Heart left ventricle (tissue), 16 donors: ENCODE results near the gene MXD3. TPM values are rescaled to one million over a fixed set of nuclear protein-coding genes. Genes with fewer than 3 reads are reported as not detected.

Source experiments
- ATAC-seq, 4 donors: fragments of 200-7000 bp; cut with Tn5 transposase; one replicate each; pipeline ENCODE4 v1.9.1; 2020 to 2022; ENCODE audit warnings: moderate library complexity in 4 of 4, mild to moderate bottlenecking in 3 of 4, moderate number of reproducible peaks in 1 of 4
- DNase-seq, 5 donors: peaks; one replicate each; pipeline ENCODE4 v3.0.0-alpha.2; 2020
- H3K27ac ChIP-seq, 12 donors: fragments of 200-600 bp; sonication (generic) in 4 of 12; one replicate each; pipeline versions ENCODE4 v1.5.0 to v1.8.0; 2016 to 2022; ENCODE audit warnings: mild to moderate bottlenecking in 2 of 12
- H3K27me3 ChIP-seq, 9 donors: fragments of 200-600 bp; sonication (generic) in 2 of 9; one replicate each; pipeline versions ENCODE4 v1.5.1 to v1.8.0; 2016 to 2022; ENCODE audit warnings: mild to moderate bottlenecking in 3 of 9
- H3K36me3 ChIP-seq, 9 donors: fragments of 200-600 bp; sonication (generic) in 2 of 9; one replicate each; pipeline versions ENCODE4 v1.5.0 to v1.8.0; 2018 to 2022; ENCODE audit warnings: mild to moderate bottlenecking in 2 of 9
- H3K4me1 ChIP-seq, 12 donors: fragments of 200-600 bp; sonication (generic) in 4 of 12; one replicate each; pipeline versions ENCODE4 v1.5.0 to v1.8.0; 2016 to 2022; ENCODE audit warnings: mild to moderate bottlenecking in 3 of 12
- H3K4me3 ChIP-seq, 12 donors: fragments of 200-600 bp; sonication (generic) in 4 of 12; one replicate each; pipeline versions ENCODE4 v1.5.0 to v1.8.0; 2017 to 2022; ENCODE audit warnings: mild to moderate bottlenecking in 9 of 12, moderate library complexity in 4 of 12
- H3K9me3 ChIP-seq, 12 donors: fragments of 200-600 bp; sonication (generic) in 4 of 12; one replicate each; pipeline versions ENCODE4 v1.5.0 to v1.8.0; 2016 to 2022; ENCODE audit warnings: mild to moderate bottlenecking in 1 of 12
- POLR2A ChIP-seq, 2 donors: fragments of 450-650 bp; IDR thresholded peaks; one replicate each; pipeline ENCODE4 v1.6.1; 2017; ENCODE audit warnings: antibody characterized with exemption in 2 of 2, mild to moderate bottlenecking in 2 of 2, moderate library complexity in 2 of 2
- WGBS, 4 donors: extraction: QIAGEN DNeasy Blood & Tissue Kit in 2 of 4; methylation state at CpG; one replicate each; pipeline versions ENCODE4 v1.1.5 to v1.1.7; 2013 to 2018; 5-methylcytosine and 5-hydroxymethylcytosine counted together
- intact Hi-C, 10 donors: fragments of 100-400 bp; cut with DNase I; formaldehyde crosslinking; loops; one replicate each; pipeline versions ENCODE4 v1.11.1 to v1.14.2; 2022
- polyA plus RNA-seq, 2 donors: library from polyadenylated mRNA; stranded (reverse); fragments of 200-250 nt; gene quantifications; one replicate each; pipeline ENCODE4 v1.2.3, GENCODE V29; 2013
- total RNA-seq, 9 donors: library from RNA; depleted of rRNA in 2 of 9; stranded (reverse); fragments of >200 nt in 2 of 9; fragmentation: NEBNext Ultra II Directional in 3 of 9; extraction: Animal tissue kit (Norgen Biotek cat#: 25700) in 3 of 9; gene quantifications; one replicate each; pipeline versions ENCODE4 v1.1.0 to v1.2.4, GENCODE V29; 2016 to 2023
- TF ChIP-seq, protein P1 (sequence below), 12 donors: fragments of 200-600 bp; sonication (generic) in 4 of 12; IDR thresholded peaks; one replicate each; pipeline versions ENCODE4 v1.5.0 to v1.8.0; 2018 to 2022; ENCODE audit warnings: antibody characterized with exemption in 12 of 12, mild to moderate bottlenecking in 5 of 12
- donor health status: ischemic (EF 13 %, LVEDD 7.1; RV severe dilation, severe dysfunction).
- donor health status: healthy with polysubstance abuse.
- donor health status: DM: no; HTN: yes; CAD: no.
- donor health status: DM: no; HTN: no; CAD: no.
- donor health status: ischemic (EF 25% LVEDD 6.9; RV normal size, moderate dysfunction).
- donor health status: ischemic (EF 25% LVEDD 5.7; RV mildly dilated, moderate dysfunction).
- donor health status: healthy.
- donor health status: DM: yes; HTN: yes; CAD: no.
- donor health status: ischemic (EF 35%, LVEDD 5.7; RV mildly dilated, moderate dysfunction).
- donor health status: nonischemic (EF 11% LVEDD 7.7; RV severe dilation, severe dysfunction).
- donor health status: DM: yes; HTN: yes; CAD: no.
- donor health status: PGD.
- donor health status: ischemic (EF 29% LVEDD 5.4; RV normal size, mild dysfunction).
- donor health status: nonischemic (EF 23%, LVEDD 6.1; RV moderate dilation, normal function).

Gene MXD3
- total and polyA plus RNA-seq, 11 donors, result 0.52 to 9.1 (median 2.5) TPM

DNA sequence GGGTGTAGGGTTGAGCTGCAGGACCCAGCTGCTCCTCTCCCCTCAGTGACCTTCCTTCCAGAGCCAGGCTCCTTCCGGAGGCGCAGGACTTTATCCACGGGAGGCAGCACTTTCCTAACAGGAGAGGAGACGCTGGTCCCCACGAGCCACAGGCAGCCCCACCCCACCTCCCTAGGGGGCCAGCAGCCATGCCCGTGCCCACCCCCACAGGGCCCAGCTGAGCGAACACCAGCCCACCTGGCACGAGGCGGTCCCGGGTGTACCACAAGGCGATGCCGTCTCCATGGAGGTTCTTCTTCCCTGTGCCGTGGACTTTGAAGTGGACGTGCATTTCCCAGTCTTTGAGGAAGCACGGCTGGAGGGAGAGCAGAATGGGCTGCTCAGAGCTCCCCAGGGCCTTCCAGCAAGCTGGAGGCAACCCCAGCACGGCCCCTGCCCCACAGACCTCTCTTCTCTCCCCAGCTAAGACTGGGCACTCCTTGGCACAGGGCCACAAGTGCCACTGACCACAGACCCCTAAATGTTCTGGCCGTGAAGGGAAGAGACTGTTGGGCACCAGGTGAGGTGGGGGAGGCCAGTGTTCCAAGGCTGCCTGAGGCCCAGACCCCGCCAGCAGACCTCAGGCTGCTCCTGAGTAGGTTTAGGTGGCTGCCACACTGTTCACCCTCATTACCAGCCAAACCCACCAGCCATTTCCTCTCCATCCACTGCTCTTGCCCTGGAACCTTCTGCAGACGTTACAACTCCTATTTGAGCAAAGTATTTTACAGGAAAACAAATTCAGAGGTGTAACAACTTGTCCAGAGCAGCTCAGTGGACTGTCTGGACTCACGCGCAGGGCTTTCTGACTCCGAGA is 26.8 kb upstream of the MXD3 start:
- Histone ChIP-seq H3K4me1 (peaks cover 0 to 40% (median 20%) of the 10 kb centered on the region in 12 donors), H3K27me3 (no peaks in the 10 kb centered on the region), H3K4me3 (no peak overlapping the region), H3K9me3 (no peaks in the 10 kb centered on the region), H3K27ac (no peak overlapping the region), H3K36me3 (peaks cover 0 to 91% (median 83%) of the 10 kb centered on the region in 9 donors)
- ATAC-seq, result no peak
- WGBS, 4 donors, result 86 to 89% (median 87%) methylated on average over 18 to 22 of the region's 22 CpGs
- DNase-seq, result no peak
- TF ChIP-seq POLR2A (IDR thresholded peaks at IDR 0.05), result no peak
- TF ChIP-seq, protein P1, sequence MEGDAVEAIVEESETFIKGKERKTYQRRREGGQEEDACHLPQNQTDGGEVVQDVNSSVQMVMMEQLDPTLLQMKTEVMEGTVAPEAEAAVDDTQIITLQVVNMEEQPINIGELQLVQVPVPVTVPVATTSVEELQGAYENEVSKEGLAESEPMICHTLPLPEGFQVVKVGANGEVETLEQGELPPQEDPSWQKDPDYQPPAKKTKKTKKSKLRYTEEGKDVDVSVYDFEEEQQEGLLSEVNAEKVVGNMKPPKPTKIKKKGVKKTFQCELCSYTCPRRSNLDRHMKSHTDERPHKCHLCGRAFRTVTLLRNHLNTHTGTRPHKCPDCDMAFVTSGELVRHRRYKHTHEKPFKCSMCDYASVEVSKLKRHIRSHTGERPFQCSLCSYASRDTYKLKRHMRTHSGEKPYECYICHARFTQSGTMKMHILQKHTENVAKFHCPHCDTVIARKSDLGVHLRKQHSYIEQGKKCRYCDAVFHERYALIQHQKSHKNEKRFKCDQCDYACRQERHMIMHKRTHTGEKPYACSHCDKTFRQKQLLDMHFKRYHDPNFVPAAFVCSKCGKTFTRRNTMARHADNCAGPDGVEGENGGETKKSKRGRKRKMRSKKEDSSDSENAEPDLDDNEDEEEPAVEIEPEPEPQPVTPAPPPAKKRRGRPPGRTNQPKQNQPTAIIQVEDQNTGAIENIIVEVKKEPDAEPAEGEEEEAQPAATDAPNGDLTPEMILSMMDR (IDR thresholded peaks at IDR 0.05), result no peak
- intact Hi-C loops, result no loop called here

DNA sequence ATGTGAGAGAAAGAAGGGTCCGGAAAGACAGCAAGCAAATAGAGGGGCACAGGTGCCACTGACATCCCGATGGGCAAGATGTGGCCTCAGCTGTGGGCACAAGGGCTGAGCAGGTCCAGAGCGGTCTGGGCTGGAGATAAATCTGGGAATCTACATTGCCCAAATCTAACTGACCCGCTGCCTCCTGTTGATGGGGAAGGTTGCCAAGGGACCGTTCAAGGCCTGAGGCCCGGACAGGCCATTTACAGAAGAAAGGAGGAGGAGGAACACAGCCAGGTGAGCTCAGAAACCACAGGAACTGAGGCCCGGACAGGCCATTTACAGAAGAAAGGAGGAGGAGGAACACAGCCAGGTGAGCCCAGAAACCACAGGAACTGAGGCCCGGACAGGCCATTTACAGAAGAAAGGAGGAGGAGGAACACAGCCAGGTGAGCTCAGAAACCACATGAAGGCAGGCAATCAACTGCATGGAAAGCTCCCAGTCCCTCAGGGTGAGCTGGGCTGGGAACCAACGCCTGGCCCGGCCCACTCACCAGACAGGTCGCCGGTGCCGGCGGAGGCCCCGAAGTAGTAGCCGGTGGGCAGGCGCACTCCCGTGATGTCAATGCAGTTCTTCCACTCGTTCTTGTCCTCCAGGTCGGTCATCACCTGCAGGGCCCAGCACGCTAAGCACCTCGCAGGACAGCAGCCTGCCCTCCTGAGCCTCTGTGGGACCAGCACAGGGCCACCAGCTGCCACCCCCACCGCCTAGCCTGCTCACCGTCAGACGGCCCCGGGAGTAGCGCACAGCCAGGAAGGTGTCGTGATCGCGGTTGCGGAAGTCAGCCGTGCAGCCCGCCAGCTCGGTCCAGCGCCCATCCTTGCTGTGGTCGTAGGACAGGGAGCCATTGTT is 25.2 kb upstream of the MXD3 start:
- 92 to 96% (median 95%) methylated on average over 21 to 36 of the region's 36 CpGs for WGBS, 4 donors
- ATAC-seq (no peak), DNase-seq (no peak)
- TF ChIP-seq POLR2A (IDR thresholded peaks at IDR 0.05), result no peak
- TF ChIP-seq, protein P1 (IDR thresholded peaks at IDR 0.05), result no peak
- intact Hi-C loops, result no loop called here
- Histone ChIP-seq H3K4me3 (no peak overlapping the region), H3K4me1 (peaks cover 0 to 40% (median 20%) of the 10 kb centered on the region in 12 donors), H3K36me3 (peaks cover 3 to 95% (median 83%) of the 10 kb centered on the region in 9 donors), H3K27ac (peak overlapping the region in 6 of 12 donors; percentile 46 to 78 (median 70)), H3K27me3 (no peaks in the 10 kb centered on the region), H3K9me3 (no peaks in the 10 kb centered on the region)

DNA sequence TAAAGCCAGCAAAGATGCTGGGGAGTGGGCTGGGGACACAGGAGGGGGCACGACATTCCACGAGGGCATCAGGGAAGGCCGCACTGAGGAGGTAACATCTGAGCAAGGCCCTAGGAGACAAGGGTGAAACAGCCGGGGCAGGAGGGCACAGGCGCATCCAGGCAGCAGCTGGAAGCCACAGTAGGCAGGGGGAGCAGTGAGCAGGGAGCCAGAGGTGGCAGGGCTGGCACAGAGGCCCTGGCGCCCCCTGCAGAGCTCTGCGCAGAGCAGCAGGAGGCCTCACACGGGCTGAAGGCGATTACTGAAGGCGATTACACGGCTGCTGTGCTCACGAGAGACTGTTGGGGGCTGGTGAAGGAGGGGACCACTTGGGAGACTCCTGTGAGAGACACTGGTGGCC is 24.4 kb upstream of the MXD3 start:
- peak in 1 of 4 donors; percentile 20 for ATAC-seq

More for the DNA sequence above, 24.4 kb upstream of the MXD3 start:
- Histone ChIP-seq H3K4me1 (peaks cover 0 to 40% (median 20%) of the 10 kb centered on the region in 12 donors), H3K36me3 (peaks cover 3 to 95% (median 83%) of the 10 kb centered on the region in 9 donors), H3K4me3 (no peak overlapping the region), H3K9me3 (no peaks in the 10 kb centered on the region), H3K27me3 (no peaks in the 10 kb centered on the region), H3K27ac (peak overlapping the region in 7 of 12 donors; percentile 31 to 78 (median 69))
- intact Hi-C loops, result no loop called here
- 70 to 76% (median 72%) methylated on average over 12 of the region's 12 CpGs for WGBS, 4 donors
- TF ChIP-seq, protein P1 (IDR thresholded peaks at IDR 0.05), result peak in 1 of 12 donors; percentile 26
- TF ChIP-seq POLR2A (IDR thresholded peaks at IDR 0.05), result no peak
- DNase-seq, result no peak
